Body of pancreas (tissue), 4 donors: ENCODE data around the gene PAGR1. TPM values are rescaled to one million over a fixed set of nuclear protein-coding genes. Genes with fewer than 3 reads are reported as not detected.

Experiments used
- ATAC-seq: fragments of 150-250 bp; one replicate; pipeline ENCODE4 v1.9.1; 2016
- DNase-seq, 4 donors: peaks; one replicate each; pipeline ENCODE4 v3.0.0-alpha.2; 2019
- H3K27ac ChIP-seq, 4 donors: fragments of 200-600 bp; sonication (generic); 1 replicate in 3 of 4; 2 replicates in 1 of 4; pipeline versions ENCODE4 v1.5.1 to v1.6.1; 2016 to 2019; ENCODE audit warnings: mild to moderate bottlenecking in 1 of 4, mixed read lengths in 1 of 4, moderate library complexity in 1 of 4
- H3K27me3 ChIP-seq, 2 donors: fragments of 200-600 bp; sonication (generic); one replicate each; pipeline ENCODE4 v1.6.0; 2016; ENCODE audit warnings: mild to moderate bottlenecking in 1 of 2
- H3K36me3 ChIP-seq, 2 donors: fragments of 200-600 bp; sonication (generic); replicated peaks in 1 of 2; 2 replicates each; pipeline ENCODE4 v1.5.1; 2016; ENCODE audit warnings: low read depth in 2 of 2; ENCODE audit not compliant: insufficient read depth in 1 of 2
- H3K4me1 ChIP-seq: fragments of 200-600 bp; sonication (generic); one replicate; pipeline ENCODE4 v1.6.0; 2016
- H3K4me3 ChIP-seq, 2 donors: fragments of 200-600 bp; sonication (generic); 1 replicate in 1 of 2; 2 replicates in 1 of 2; pipeline ENCODE4 v1.5.1; 2016 to 2019
- H3K9me3 ChIP-seq, 3 donors: fragments of 200-600 bp; sonication (generic); 1 replicate in 2 of 3; 2 replicates in 1 of 3; pipeline ENCODE4 v1.5.1; 2016
- CTCF ChIP-seq, 7 experiments: fragments of 450-650 bp in 4 of 7; fragments of 200-600 bp in 3 of 7; sonication (generic) in 3 of 7; IDR thresholded peaks; one replicate each; pipeline ENCODE4 v1.5.1; 2016 to 2019; ENCODE audit warnings: antibody characterized with exemption in 7 of 7
- POLR2A ChIP-seq, 3 donors: fragments of 450-650 bp; IDR thresholded peaks; one replicate each; pipeline ENCODE4 v1.6.1; 2016; ENCODE audit warnings: antibody characterized with exemption in 3 of 3, mild to moderate bottlenecking in 2 of 3
- WGBS, 2 donors: methylation state at CpG; one replicate each; pipeline ENCODE4 v1.1.5; 2017; 5-methylcytosine and 5-hydroxymethylcytosine counted together
- intact Hi-C: fragments of 100-400 bp; cut with DNase I; formaldehyde crosslinking; loops from one replicate; pipeline ENCODE4 v1.15.1; 2023
- total RNA-seq, 2 donors: library from RNA; depleted of rRNA; stranded (reverse); fragments of >200 nt; gene quantifications; one replicate each; pipeline ENCODE4 v1.1.0, GENCODE V29; 2016

PAGR1 gene
- total RNA-seq, 2 donors from 2014 or later = 27.5 to 63.9 TPM

GRCh38 chr16:29805232-29806098, 10.5 kb upstream of the PAGR1 start:
- ATAC-seq (peak; percentile 84), DNase-seq (peak; percentile 98 to 99 (median 98))
- intact Hi-C loops = no loop called here
- Histone ChIP-seq H3K27ac (peak overlapping the region; percentile 81 to 99 (median 92)), H3K4me3 (peak overlapping the region; percentile 68 to 92), H3K4me1 (peaks cover 45% of the 10 kb centered on the region), H3K36me3 (no peaks in the 10 kb centered on the region), H3K9me3 (no peaks in the 10 kb centered on the region), H3K27me3 (no peaks in the 10 kb centered on the region)
- 0 to 1% methylated on average over 33 to 88 of the region's 103 CpGs for WGBS, 2 donors
- peak in 3 of 7 experiments; percentile 15 to 24 (median 19) for TF ChIP-seq CTCF (IDR thresholded peaks at IDR 0.05)
- peak; percentile 91 to 95 (median 95) for TF ChIP-seq POLR2A (IDR thresholded peaks at IDR 0.05)

- Histone ChIP-seq H3K4me3 (peak within 1 kb of the TSS; percentile 68 to 92), H3K27ac (peak within 1 kb of the TSS; percentile 81 to 99 (median 92)), H3K4me1 (peaks cover 52% of the 10 kb centered on the region), H3K27me3 (no peaks in the 10 kb centered on the region), H3K9me3 (no peaks in the 10 kb centered on the region), H3K36me3 (no peaks in the 10 kb centered on the region)
- ATAC-seq (peak; percentile 13), DNase-seq (peak in 2 of 4 donors; percentile 95 to 96)
- WGBS, 2 donors = 0% methylated on average over 1 of the region's 67 CpGs; no CpG with 5 or more reads in 1 of the 2 donors
- TF ChIP-seq CTCF (IDR thresholded peaks at IDR 0.05) (no peak), POLR2A (IDR thresholded peaks at IDR 0.05) (no peak)
- intact Hi-C loops = no loop called here
Measured at GRCh38 chr16:29806099-29806579, 9.8 kb upstream of the PAGR1 start, which contains the start of gene MAZ. Gene MAZ (plus strand): TSS chr16:29806529. CDS start chr16:29806702, 173 bp downstream.

- peak in 1 of 3 donors; percentile 18 for TF ChIP-seq POLR2A (IDR thresholded peaks at IDR 0.05)
- no peak for TF ChIP-seq CTCF (IDR thresholded peaks at IDR 0.05)
- no peaks in the 10 kb centered on the region for H3K9me3 ChIP-seq
- no peaks in the 10 kb centered on the region for H3K27me3 ChIP-seq
- DNase-seq (peak; percentile 62 to 67 (median 65)), ATAC-seq (no peak)
- 1% methylated on average over 79 of the region's 99 CpGs; no CpG with 5 or more reads in 1 of the 2 donors for WGBS, 2 donors
- peak overlapping the region in 1 of 2 donors; percentile 30 for H3K4me3 ChIP-seq
- no peaks in the 10 kb centered on the region for H3K36me3 ChIP-seq
- H3K4me1 ChIP-seq = peaks cover 59% of the 10 kb centered on the region
- H3K27ac ChIP-seq = peak overlapping the region; percentile 73 to 90 (median 83)
- intact Hi-C loops = no loop called here
Measured at GRCh38 chr16:29806641-29807425, 9.1 kb upstream of the PAGR1 start.

- no peaks in the 10 kb centered on the region for H3K9me3 ChIP-seq
- no peak overlapping the region for H3K4me3 ChIP-seq
- intact Hi-C loops = no loop called here
- no peaks in the 10 kb centered on the region for H3K27me3 ChIP-seq
- TF ChIP-seq CTCF (IDR thresholded peaks at IDR 0.05) (peak in 4 of 7 experiments; percentile 45 to 70 (median 54)), POLR2A (IDR thresholded peaks at IDR 0.05) (peak; percentile 31 to 56 (median 50))
- H3K4me1 ChIP-seq = peaks cover 66% of the 10 kb centered on the region
- DNase-seq = peak; percentile 72 to 91 (median 86)
- peak overlapping the region; percentile 73 to 90 (median 83) for H3K27ac ChIP-seq
- no peaks in the 10 kb centered on the region for H3K36me3 ChIP-seq
- 28 to 29% methylated on average over 15 to 60 of the region's 69 CpGs for WGBS, 2 donors
- peak; percentile 3 for ATAC-seq
Measured at GRCh38 chr16:29807426-29808218, 8.3 kb upstream of the PAGR1 start.
